Pancreas (tissue), 10 donors: ENCODE results near the gene B4GALT1. TPM values are rescaled to one million over a fixed set of nuclear protein-coding genes. Genes with fewer than 3 reads are reported as not detected.

Source experiments
- ATAC-seq, 4 donors: fragments of 200-7000 bp; cut with Tn5 transposase; one replicate each; pipeline versions ENCODE4 v1.8.0 to v1.9.1; 2020; ENCODE audit warnings: mild to moderate bottlenecking in 4 of 4, moderate library complexity in 4 of 4
- DNase-seq, 6 donors: peaks; one replicate each; pipeline ENCODE4 v3.0.0-alpha.2; 2020
- FAIRE-seq: peaks from 2 replicates; lab custom pipeline; 2012; peaks lifted over from hg19 to GRCh38; lab: Jason Lieb, UNC
- H3K27ac ChIP-seq, 4 donors: fragments of 200-600 bp; sonication (generic); 1 replicate in 3 of 4; 2 replicates in 1 of 4; pipeline versions ENCODE4 v1.5.0 to v1.8.0; 2020
- H3K27me3 ChIP-seq, 4 donors: fragments of 200-600 bp; one replicate each; pipeline ENCODE4 v1.8.0; 2021
- H3K36me3 ChIP-seq, 3 donors: fragments of 200-600 bp; sonication (generic) in 1 of 3; one replicate each; pipeline versions ENCODE4 v1.5.0 to v1.8.0; 2020 to 2021
- H3K4me1 ChIP-seq, 3 donors: fragments of 200-600 bp; one replicate each; pipeline ENCODE4 v1.8.0; 2021
- H3K4me3 ChIP-seq, 4 donors: fragments of 200-600 bp; sonication (generic) in 2 of 4; one replicate each; pipeline versions ENCODE4 v1.5.0 to v1.8.0; 2020 to 2021
- H3K9me3 ChIP-seq, 4 donors: fragments of 200-600 bp; one replicate each; pipeline ENCODE4 v1.8.0; 2021
- WGBS, 2 donors: extraction: QIAGEN DNeasy Blood & Tissue Kit; methylation state at CpG; one replicate each; pipeline ENCODE4 v1.1.7; 2013; 5-methylcytosine and 5-hydroxymethylcytosine counted together
- intact Hi-C, 3 donors: fragments of 100-400 bp; cut with DNase I; formaldehyde crosslinking; loops; one replicate each; pipeline versions ENCODE4 v1.11.1 to v1.14.2; 2022
- polyA plus RNA-seq, 2 donors: library from polyadenylated mRNA; stranded (reverse); fragments of 200-250 nt; gene quantifications; one replicate each; pipeline ENCODE4 v1.2.3, GENCODE V29; 2013
- total RNA-seq, 6 donors: library from RNA; stranded (reverse); fragmentation: NEBNext Ultra II Directional in 4 of 6; extraction: Animal tissue kit (Norgen Biotek cat#: 25700) in 4 of 6; gene quantifications; one replicate each; pipeline versions ENCODE4 v1.2.1 to v1.2.4, GENCODE V29; 2021 to 2023
- TF ChIP-seq, protein P1 (sequence below), 4 donors: fragments of 200-600 bp; sonication (generic) in 3 of 4; IDR thresholded peaks; one replicate each; pipeline versions ENCODE4 v1.5.0 to v1.8.0; 2021; ENCODE audit warnings: antibody characterized with exemption in 4 of 4
- donor health status: healthy with polysubstance abuse.
- donor health status: DM: no; HTN: no; CAD: no; lungs with moderate emphysema.
- donor health status: DM: no; HTN: no; CAD: no.
- donor health status: control.
- donor health status: control.
- donor health status: Bipolar disorder and iron deficiency.
- donor health status: DM: yes; HTN: yes; CAD: no.
- donor health status: DM: no; HTN: no; CAD: no.
- donor health status: DM: no; HTN: no; CAD: no.
- donor health status: DM: yes; HTN: yes; CAD: no.

B4GALT1 gene
- total and polyA plus RNA-seq, 8 donors = 9.7 to 54.2 (median 24.4) TPM

DNA sequence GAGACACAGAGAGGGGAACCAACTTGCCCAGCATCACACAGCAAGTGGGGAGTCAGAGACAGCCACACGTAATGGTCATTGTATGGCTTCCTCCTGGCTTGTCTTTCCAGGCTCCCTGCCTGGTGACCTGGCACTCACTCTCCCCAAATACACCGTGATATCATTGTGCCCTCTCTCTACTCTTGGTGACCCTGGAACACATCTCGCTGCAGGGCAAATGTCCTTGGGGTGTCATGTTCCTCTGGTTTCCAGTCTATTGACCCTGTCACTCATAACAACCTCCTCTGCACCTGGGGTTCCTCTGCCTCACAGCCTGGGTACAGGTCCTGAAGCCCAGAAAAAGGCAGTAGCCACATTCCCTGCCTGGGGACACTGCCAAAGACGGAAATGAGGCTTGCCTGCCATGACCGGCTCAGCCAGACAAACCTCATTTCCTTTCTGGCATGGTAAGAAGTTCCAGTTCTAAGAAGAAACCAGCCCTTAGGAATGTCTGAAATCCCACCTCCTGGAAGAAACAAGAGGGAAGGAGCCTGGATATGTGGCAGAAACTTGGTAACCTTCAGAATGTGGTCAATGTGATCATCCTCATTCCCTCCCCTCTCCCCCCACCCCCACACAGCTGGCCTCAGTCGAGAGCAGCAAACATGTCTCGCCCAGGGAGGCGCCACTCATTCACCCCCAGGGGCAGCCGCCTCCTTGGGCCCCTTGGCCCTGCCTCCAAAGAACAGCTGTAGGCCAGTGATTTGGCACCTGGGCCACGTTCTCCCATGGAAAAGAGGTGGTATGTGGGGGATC lies 60.1 kb downstream of the B4GALT1 start:
- H3K4me3 ChIP-seq = no peak overlapping the region

DNA sequence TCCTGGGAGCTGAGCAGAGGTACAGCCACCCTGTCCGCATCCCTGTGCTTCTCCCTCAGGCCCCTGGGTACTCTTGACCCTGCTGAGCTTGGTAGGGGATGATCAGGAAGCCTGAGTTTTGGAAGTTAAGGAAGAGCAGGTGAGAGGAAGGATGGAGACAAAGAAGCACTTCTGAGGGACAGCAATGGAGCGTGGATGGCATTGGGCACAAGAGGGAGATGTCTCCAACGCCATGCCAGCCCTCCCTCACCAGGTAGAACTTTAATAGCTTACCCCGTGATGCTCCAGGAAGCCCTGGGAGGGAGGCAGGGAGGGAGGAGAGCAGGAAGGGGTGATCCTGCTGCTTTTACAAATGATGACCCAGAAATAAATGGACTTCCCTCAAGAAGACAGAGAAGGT lies 60.8 kb downstream of the B4GALT1 start:
- 60 to 72% methylated on average over 4 of the region's 4 CpGs for WGBS, 2 donors
- intact Hi-C loops = no loop called here
- H3K4me3 ChIP-seq = no peak overlapping the region
- H3K27ac ChIP-seq = peak overlapping the region in 1 of 4 donors; percentile 21
- peak in 2 of 4 donors; percentile 8 to 11 for ATAC-seq
- TF ChIP-seq, protein P1, sequence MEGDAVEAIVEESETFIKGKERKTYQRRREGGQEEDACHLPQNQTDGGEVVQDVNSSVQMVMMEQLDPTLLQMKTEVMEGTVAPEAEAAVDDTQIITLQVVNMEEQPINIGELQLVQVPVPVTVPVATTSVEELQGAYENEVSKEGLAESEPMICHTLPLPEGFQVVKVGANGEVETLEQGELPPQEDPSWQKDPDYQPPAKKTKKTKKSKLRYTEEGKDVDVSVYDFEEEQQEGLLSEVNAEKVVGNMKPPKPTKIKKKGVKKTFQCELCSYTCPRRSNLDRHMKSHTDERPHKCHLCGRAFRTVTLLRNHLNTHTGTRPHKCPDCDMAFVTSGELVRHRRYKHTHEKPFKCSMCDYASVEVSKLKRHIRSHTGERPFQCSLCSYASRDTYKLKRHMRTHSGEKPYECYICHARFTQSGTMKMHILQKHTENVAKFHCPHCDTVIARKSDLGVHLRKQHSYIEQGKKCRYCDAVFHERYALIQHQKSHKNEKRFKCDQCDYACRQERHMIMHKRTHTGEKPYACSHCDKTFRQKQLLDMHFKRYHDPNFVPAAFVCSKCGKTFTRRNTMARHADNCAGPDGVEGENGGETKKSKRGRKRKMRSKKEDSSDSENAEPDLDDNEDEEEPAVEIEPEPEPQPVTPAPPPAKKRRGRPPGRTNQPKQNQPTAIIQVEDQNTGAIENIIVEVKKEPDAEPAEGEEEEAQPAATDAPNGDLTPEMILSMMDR (IDR thresholded peaks at IDR 0.05) = no peak
- no peak for DNase-seq
- no peak for FAIRE-seq
- H3K4me1 ChIP-seq = peaks cover 0 to 9% (median 0%) of the 10 kb centered on the region in 3 donors
- no peaks in the 10 kb centered on the region for H3K9me3 ChIP-seq
- H3K27me3 ChIP-seq = no peaks in the 10 kb centered on the region
- H3K36me3 ChIP-seq = peaks cover 0 to 3% (median 0%) of the 10 kb centered on the region in 3 donors

More for the DNA sequence above, 60.1 kb downstream of the B4GALT1 start:
- 40 to 44% methylated on average over 10 of the region's 10 CpGs for WGBS, 2 donors
- FAIRE-seq (no peak), ATAC-seq (peak; percentile 44 to 64 (median 54)), DNase-seq (peak in 2 of 6 donors; percentile 34 to 42)
- Histone ChIP-seq H3K27me3 (no peaks in the 10 kb centered on the region), H3K36me3 (peaks cover 0 to 9% (median 2%) of the 10 kb centered on the region in 3 donors), H3K9me3 (no peaks in the 10 kb centered on the region), H3K4me1 (peaks cover 0 to 9% (median 0%) of the 10 kb centered on the region in 3 donors), H3K27ac (peak overlapping the region in 2 of 4 donors; percentile 21 to 44)
- intact Hi-C loops = no loop called here
- TF ChIP-seq, protein P1 (IDR thresholded peaks at IDR 0.05) = no peak

DNA sequence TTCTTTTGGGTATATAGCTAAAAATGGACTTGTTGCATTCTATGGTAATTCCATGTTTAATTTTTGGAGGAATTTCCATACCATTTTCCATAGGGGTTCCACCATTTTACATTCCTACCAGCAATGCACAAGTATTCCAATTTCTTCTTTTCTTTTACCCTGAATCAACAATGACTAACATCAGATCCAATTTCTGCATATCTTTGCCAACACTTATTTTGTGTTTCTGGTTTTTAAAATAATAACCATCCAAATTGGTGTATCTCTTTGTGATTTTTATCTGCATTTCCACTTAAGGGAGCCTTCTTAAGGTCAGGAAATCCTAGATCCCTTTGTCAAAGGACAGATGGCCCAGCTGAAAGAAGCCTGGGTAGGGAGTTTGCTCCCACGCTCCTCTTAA lies 61.2 kb downstream of the B4GALT1 start:
- no peaks in the 10 kb centered on the region for H3K9me3 ChIP-seq
- ATAC-seq (no peak), DNase-seq (no peak), FAIRE-seq (no peak)
- WGBS, 2 donors = 85 to 91% methylated on average over 1 of the region's 1 CpG
- H3K4me1 ChIP-seq = peaks cover 0 to 9% (median 0%) of the 10 kb centered on the region in 3 donors
- no peaks in the 10 kb centered on the region for H3K36me3 ChIP-seq
- intact Hi-C loops = no loop called here
- H3K4me3 ChIP-seq = no peak overlapping the region
- no peak overlapping the region for H3K27ac ChIP-seq
- H3K27me3 ChIP-seq = no peaks in the 10 kb centered on the region
- TF ChIP-seq, protein P1 (IDR thresholded peaks at IDR 0.05) = no peak

DNA sequence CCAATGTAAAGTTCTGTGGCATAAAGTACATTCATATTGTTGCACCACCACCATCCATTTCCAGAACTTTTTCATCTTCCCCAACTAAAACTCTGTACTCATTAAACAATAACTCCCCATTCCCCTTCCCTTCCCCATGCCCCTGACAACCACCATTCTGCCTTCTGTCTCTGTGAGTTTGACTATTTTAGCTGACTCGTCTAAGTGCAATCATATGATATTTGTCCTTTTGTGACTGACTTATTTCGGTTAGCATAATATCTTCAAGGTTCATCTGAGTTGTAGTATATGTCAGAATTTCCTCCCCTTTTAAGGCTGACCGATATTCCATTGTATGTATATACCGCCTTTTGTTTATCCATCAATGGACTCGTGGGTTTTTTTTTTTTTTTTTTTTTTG lies 61.6 kb downstream of the B4GALT1 start:
- ATAC-seq (no peak), DNase-seq (no peak), FAIRE-seq (no peak)
- intact Hi-C loops = no loop called here
- H3K27me3 ChIP-seq = no peaks in the 10 kb centered on the region
- H3K4me1 ChIP-seq = peaks cover 0 to 9% (median 0%) of the 10 kb centered on the region in 3 donors
- H3K9me3 ChIP-seq = no peaks in the 10 kb centered on the region
- H3K36me3 ChIP-seq = no peaks in the 10 kb centered on the region
- TF ChIP-seq, protein P1 (IDR thresholded peaks at IDR 0.05) = no peak
- 82 to 83% methylated on average over 5 of the region's 5 CpGs for WGBS, 2 donors
- H3K4me3 ChIP-seq = no peak overlapping the region
- no peak overlapping the region for H3K27ac ChIP-seq

DNA sequence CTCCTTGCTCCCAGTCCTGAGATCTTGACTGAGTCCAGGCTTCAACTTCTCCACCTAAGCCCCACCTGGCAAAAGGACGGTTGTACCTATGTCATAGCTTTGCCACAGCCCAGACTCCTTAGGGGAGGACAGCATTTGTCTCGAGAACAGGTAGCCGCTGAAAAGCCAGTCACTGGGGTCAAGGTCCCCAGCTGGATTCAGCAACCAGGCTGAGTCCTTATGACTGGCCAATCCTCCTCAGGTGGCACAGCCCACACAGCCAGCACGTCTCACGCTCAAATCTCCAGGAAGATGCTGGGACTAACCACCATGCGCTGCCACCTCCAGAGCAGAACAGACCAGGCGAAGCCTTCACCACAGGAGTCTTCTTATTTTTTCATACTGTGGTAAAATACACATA lies 62.7 kb downstream of the B4GALT1 start:
- intact Hi-C loops = no loop called here
- DNase-seq = no peak

More for the DNA sequence above, 62.7 kb downstream of the B4GALT1 start:
- ATAC-seq (no peak), FAIRE-seq (no peak)
- TF ChIP-seq, protein P1 (IDR thresholded peaks at IDR 0.05) = no peak
- Histone ChIP-seq H3K27ac (no peak overlapping the region), H3K36me3 (no peaks in the 10 kb centered on the region), H3K9me3 (no peaks in the 10 kb centered on the region), H3K4me3 (no peak overlapping the region), H3K27me3 (no peaks in the 10 kb centered on the region), H3K4me1 (peaks cover 0 to 9% (median 0%) of the 10 kb centered on the region in 3 donors)
- WGBS, 2 donors = 84 to 87% methylated on average over 7 of the region's 7 CpGs
